Thyroid gland (tissue), 4 donors: ENCODE data around the gene GLYATL3.

ENCODE experiments used
- POLR2A ChIP-seq, 2 donors: fragments of 450-650 bp; IDR thresholded peaks; one replicate each; pipeline ENCODE4 v1.6.1; 2017; ENCODE audit warnings: antibody characterized with exemption in 2 of 2, mild to moderate bottlenecking in 2 of 2, moderate library complexity in 1 of 2
- TF ChIP-seq, protein P1 (sequence below), 6 experiments: fragments of 200-600 bp in 3 of 6; fragments of 450-650 bp in 3 of 6; sonication (generic) in 3 of 6; IDR thresholded peaks; one replicate each; pipeline ENCODE4 v1.5.1; 2016 to 2019; ENCODE audit warnings: antibody characterized with exemption in 6 of 6, mild to moderate bottlenecking in 2 of 6, inconsistent platforms in 1 of 6, moderate library complexity in 1 of 6

- TF ChIP-seq, protein P1, sequence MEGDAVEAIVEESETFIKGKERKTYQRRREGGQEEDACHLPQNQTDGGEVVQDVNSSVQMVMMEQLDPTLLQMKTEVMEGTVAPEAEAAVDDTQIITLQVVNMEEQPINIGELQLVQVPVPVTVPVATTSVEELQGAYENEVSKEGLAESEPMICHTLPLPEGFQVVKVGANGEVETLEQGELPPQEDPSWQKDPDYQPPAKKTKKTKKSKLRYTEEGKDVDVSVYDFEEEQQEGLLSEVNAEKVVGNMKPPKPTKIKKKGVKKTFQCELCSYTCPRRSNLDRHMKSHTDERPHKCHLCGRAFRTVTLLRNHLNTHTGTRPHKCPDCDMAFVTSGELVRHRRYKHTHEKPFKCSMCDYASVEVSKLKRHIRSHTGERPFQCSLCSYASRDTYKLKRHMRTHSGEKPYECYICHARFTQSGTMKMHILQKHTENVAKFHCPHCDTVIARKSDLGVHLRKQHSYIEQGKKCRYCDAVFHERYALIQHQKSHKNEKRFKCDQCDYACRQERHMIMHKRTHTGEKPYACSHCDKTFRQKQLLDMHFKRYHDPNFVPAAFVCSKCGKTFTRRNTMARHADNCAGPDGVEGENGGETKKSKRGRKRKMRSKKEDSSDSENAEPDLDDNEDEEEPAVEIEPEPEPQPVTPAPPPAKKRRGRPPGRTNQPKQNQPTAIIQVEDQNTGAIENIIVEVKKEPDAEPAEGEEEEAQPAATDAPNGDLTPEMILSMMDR (IDR thresholded peaks at IDR 0.05): no peak
- TF ChIP-seq POLR2A (IDR thresholded peaks at IDR 0.05): no peak
Observed at GRCh38 chr6:49524541-49524940, 24.8 kb downstream of the GLYATL3 start.
